BJ (cell line): ENCODE measurements around the gene THNSL1. TPM values are rescaled to one million over a fixed set of nuclear protein-coding genes. Genes with fewer than 3 reads are reported as not detected.

ENCODE experiments used
- CTCF ChIA-PET: fragments of 350-600 bp; formaldehyde crosslinking; extraction: SDS; loops from one replicate; lab custom pipeline; 2021; ENCODE audit warnings: antibody characterized with exemption, inconsistent platforms; lab: Yijun Ruan, JAX
- POLR2A ChIA-PET: fragments of 300-600 bp; sonication (Branson Sonifier 250); formaldehyde crosslinking; extraction: SDS; loops from one replicate; lab custom pipeline; 2021; ENCODE audit warnings: antibody characterized with exemption; lab: Charles Lee
- DNase-seq: peaks from one replicate; pipeline ENCODE4 v3.0.0-alpha.2; 2011; ENCODE audit warnings: low read depth
- H3K27me3 ChIP-seq: 2 replicates; pipeline ENCODE4 v1.6.0; 2011; ENCODE audit warnings: low read length; ENCODE audit not compliant: control insufficient read depth, insufficient read depth
- H3K36me3 ChIP-seq: 2 replicates; pipeline ENCODE4 v1.5.1; 2011; ENCODE audit warnings: low read length; ENCODE audit not compliant: control insufficient read depth, insufficient read depth
- H3K4me3 ChIP-seq: 2 replicates; pipeline ENCODE4 v1.5.1; 2011; ENCODE audit warnings: low read depth, mild to moderate bottlenecking, control low read depth, low read length
- CTCF ChIP-seq: IDR thresholded peaks from 2 replicates; pipeline ENCODE4 v1.5.1; 2011; ENCODE audit warnings: low read depth, mild to moderate bottlenecking, control low read depth, inconsistent platforms, low read length, moderate library complexity; ENCODE audit not compliant: insufficient read depth
- polyA plus RNA-seq: library from polyadenylated mRNA; depleted of rRNA; stranded (reverse); fragments of >200 nt; gene quantifications from 2 replicates; pipeline ENCODE4 v1.2.3, GENCODE V29; 2011

Gene THNSL1
- polyA plus RNA-seq, 1 experiment: 0.78 TPM

- no peak for TF ChIP-seq CTCF
- H3K4me3 ChIP-seq: peak within 1 kb of the TSS; percentile 55
- H3K27me3 ChIP-seq: no peaks in the 10 kb centered on the region
- POLR2A ChIA-PET: interaction anchor here (0.6 kb wide), 1 partner anchor 55 kb away, joined by 3 read pairs; no protein-coding TSS in a partner anchor
- CTCF ChIA-PET: interaction anchor here (0.9 to 1.3 kb wide), 4 partner anchors 11 to 398 kb away, joined by 3 to 4 read pairs (median 3); no protein-coding TSS in a partner anchor
- no peak for DNase-seq
- no peaks in the 10 kb centered on the region for H3K36me3 ChIP-seq
These were observed 510 bp upstream of the THNSL1 start, which contains the start of gene ENKUR for GRCh38 chr10:25015828-25016375. Gene ENKUR, minus strand, starts transcription at chr10:25016158. Its CDS starts 222 bp downstream, at chr10:25015936.

GRCh38 chr10:25017154-25017590, 760 bp downstream of the THNSL1 start:
- Histone ChIP-seq H3K27me3 (no peaks in the 10 kb centered on the region), H3K36me3 (no peaks in the 10 kb centered on the region), H3K4me3 (peak overlapping the region; percentile 55)
- ChIA-PET CTCF (interaction anchor here (1.3 kb wide), 1 partner anchor 400 kb away, joined by 3 read pairs; no protein-coding TSS in a partner anchor), POLR2A (interaction anchor here (0.7 kb wide), 1 partner anchor 27 kb away, joined by 5 read pairs; no protein-coding TSS in a partner anchor)
- no peak for TF ChIP-seq CTCF
- no peak for DNase-seq

GRCh38 chr10:25017661-25018060, 1.2 kb downstream of the THNSL1 start:
- ChIA-PET POLR2A (no interaction called here), CTCF (no interaction called here)
- no peak for DNase-seq
- Histone ChIP-seq H3K36me3 (no peaks in the 10 kb centered on the region), H3K4me3 (no peak overlapping the region), H3K27me3 (no peaks in the 10 kb centered on the region)
- no peak for TF ChIP-seq CTCF

- ChIA-PET CTCF (interaction anchor here (0.7 to 1.0 kb wide), 2 partner anchors 9 to 44 kb away, joined by 3 to 4 read pairs; no protein-coding TSS in a partner anchor), POLR2A (interaction anchor here (0.7 kb wide), 1 partner anchor 321 kb away, joined by 13 read pairs; no protein-coding TSS in a partner anchor)
- no peak for TF ChIP-seq CTCF
- Histone ChIP-seq H3K27me3 (no peaks in the 10 kb centered on the region), H3K36me3 (no peaks in the 10 kb centered on the region), H3K4me3 (no peak overlapping the region)
- no peak for DNase-seq
These were observed 2.3 kb downstream of the THNSL1 start for GRCh38 chr10:25018703-25019102.

- ChIA-PET POLR2A (no interaction called here), CTCF (interaction anchor here (1.1 kb wide), 1 partner anchor 405 kb away, joined by 4 read pairs; no protein-coding TSS in a partner anchor)
- no peaks in the 10 kb centered on the region for H3K27me3 ChIP-seq
These were observed 6.9 kb downstream of the THNSL1 start for GRCh38 chr10:25023278-25023677.

More at GRCh38 chr10:25023278-25023677, 6.9 kb downstream of the THNSL1 start:
- no peak overlapping the region for H3K4me3 ChIP-seq
- no peak for TF ChIP-seq CTCF
- no peaks in the 10 kb centered on the region for H3K36me3 ChIP-seq
- DNase-seq: no peak
